ENCODE results near the gene ALPL. TPM values are rescaled to one million over a fixed set of nuclear protein-coding genes. Genes with fewer than 3 reads are reported as not detected.

Gene ALPL
- polyA plus RNA-seq, 1 donor (not counting 4 experiments of a cell fraction or from before 2014, with no cell fraction given), result not detected

GRCh38 chr1:21610989-21611785 is 102.0 kb downstream of the ALPL start:
- Histone ChIP-seq H3K4me2 (ENCODE audit: control insufficient read depth, extremely low read depth, insufficient read depth, low read depth, low read length) (no peak overlapping the region), H3K79me2 (ENCODE audit: control insufficient read depth, insufficient read depth, low read length) (no peaks in the 10 kb centered on the region), H3K9me3 (ENCODE audit: control insufficient read depth, low read depth, low read length) (no peaks in the 10 kb centered on the region), H4K20me1 (ENCODE audit: control insufficient read depth, extremely low read depth, insufficient read depth, low read length) (no peaks in the 10 kb centered on the region), H3K27me3 (ENCODE audit: control insufficient read depth, extremely low read depth, insufficient read depth, low read length) (no peaks in the 10 kb centered on the region), H2AFZ (ENCODE audit: control insufficient read depth, low read length) (no peak overlapping the region), H3K9ac (ENCODE audit: control insufficient read depth, extremely low read depth, insufficient read depth, low read length) (no peak overlapping the region), H3K9me1 (ENCODE audit: control insufficient read depth, extremely low read depth, insufficient read depth, low read length) (peaks cover 2% of the 10 kb centered on the region), H3K4me1 (ENCODE audit: control insufficient read depth, extremely low read depth, insufficient read depth, low read length) (peaks cover 15% of the 10 kb centered on the region), H3K4me3 (ENCODE audit: control insufficient read depth in 2 of 3, extremely low read depth in 1 of 3, insufficient read depth in 2 of 3, low read depth in 1 of 3, low read length in 3 of 3) (no peak overlapping the region), H3K27ac (ENCODE audit: control insufficient read depth, insufficient read depth, low read length) (no peak overlapping the region), H3K36me3 (ENCODE audit: control insufficient read depth in 2 of 2, extremely low read depth in 1 of 2, insufficient read depth in 2 of 2, low read length in 2 of 2) (no peaks in the 10 kb centered on the region)
- TF ChIP-seq EZH2 (IDR thresholded peaks at IDR 0.05; ENCODE audit: low read length) (no peak), CTCF (optimal IDR thresholded peaks at IDR 0.05 in 1 of 3, IDR thresholded peaks at IDR 0.05 in 1 of 3, conservative IDR thresholded peaks at IDR 0.05 in 1 of 3; ENCODE audit: extremely low read depth in 1 of 3, insufficient read depth in 2 of 3, low read length in 3 of 3) (no peak)
- DNase-seq (ENCODE audit: low read depth, low spot score), result no peak
- dilution Hi-C loops (cut with MboI; ENCODE audit: extremely low pct_ligation_motif_present, low sequenced_read_pairs), result no loop called here
- FAIRE-seq, result no peak

- no peak for TF ChIP-seq EZH2 (IDR thresholded peaks at IDR 0.05; ENCODE audit: low read length)
- no peak for TF ChIP-seq CTCF (optimal IDR thresholded peaks at IDR 0.05 in 1 of 3, IDR thresholded peaks at IDR 0.05 in 1 of 3, conservative IDR thresholded peaks at IDR 0.05 in 1 of 3; ENCODE audit: extremely low read depth in 1 of 3, insufficient read depth in 2 of 3, low read length in 3 of 3)
Observed at GRCh38 chr1:21612057-21612456, 102.8 kb downstream of the ALPL start.

More at GRCh38 chr1:21612057-21612456, 102.8 kb downstream of the ALPL start:
- FAIRE-seq (no peak), DNase-seq (ENCODE audit: low read depth, low spot score) (no peak)
- Histone ChIP-seq H3K9ac (ENCODE audit: control insufficient read depth, extremely low read depth, insufficient read depth, low read length) (no peak overlapping the region), H3K27me3 (ENCODE audit: control insufficient read depth, extremely low read depth, insufficient read depth, low read length) (no peaks in the 10 kb centered on the region), H4K20me1 (ENCODE audit: control insufficient read depth, extremely low read depth, insufficient read depth, low read length) (no peaks in the 10 kb centered on the region), H3K36me3 (ENCODE audit: control insufficient read depth in 2 of 2, extremely low read depth in 1 of 2, insufficient read depth in 2 of 2, low read length in 2 of 2) (no peaks in the 10 kb centered on the region), H3K9me1 (ENCODE audit: control insufficient read depth, extremely low read depth, insufficient read depth, low read length) (peaks cover 2% of the 10 kb centered on the region), H3K79me2 (ENCODE audit: control insufficient read depth, insufficient read depth, low read length) (no peaks in the 10 kb centered on the region), H3K9me3 (ENCODE audit: control insufficient read depth, low read depth, low read length) (no peaks in the 10 kb centered on the region), H2AFZ (ENCODE audit: control insufficient read depth, low read length) (no peak overlapping the region), H3K4me3 (ENCODE audit: control insufficient read depth in 2 of 3, extremely low read depth in 1 of 3, insufficient read depth in 2 of 3, low read depth in 1 of 3, low read length in 3 of 3) (no peak overlapping the region), H3K4me1 (ENCODE audit: control insufficient read depth, extremely low read depth, insufficient read depth, low read length) (peaks cover 15% of the 10 kb centered on the region), H3K27ac (ENCODE audit: control insufficient read depth, insufficient read depth, low read length) (no peak overlapping the region), H3K4me2 (ENCODE audit: control insufficient read depth, extremely low read depth, insufficient read depth, low read depth, low read length) (no peak overlapping the region)
- dilution Hi-C loops (cut with MboI; ENCODE audit: extremely low pct_ligation_motif_present, low sequenced_read_pairs), result no loop called here
